ENCODE data around the gene ZNF124. TPM values are rescaled to one million over a fixed set of nuclear protein-coding genes. Genes with fewer than 3 reads are reported as not detected.

The ZNF124 gene
- total RNA-seq, 1 donor from 2014 or later, result 273 TPM

DNA sequence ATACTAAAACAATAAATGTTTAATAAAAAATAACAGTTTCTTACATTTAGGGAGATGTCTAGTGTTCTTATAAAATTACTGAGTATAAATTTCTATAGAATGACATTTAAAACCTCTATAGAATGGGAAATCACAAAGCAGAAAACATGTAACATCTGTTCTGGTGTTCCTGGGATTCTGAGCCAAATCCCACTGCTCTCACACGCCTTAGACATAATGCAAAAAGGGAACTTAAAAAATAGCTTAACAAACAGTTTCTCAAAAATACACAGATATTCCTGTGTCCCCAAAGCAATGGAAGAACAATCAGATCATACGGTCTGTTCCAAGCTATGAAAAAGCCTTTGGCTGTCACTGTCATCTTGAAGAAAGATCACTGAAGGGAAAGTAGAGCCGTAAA lies 27.0 kb upstream of the ZNF124 start:
- H3K4me3 Mint-ChIP-seq (ENCODE audit: low read depth), result no peak overlapping the region
- TF ChIP-seq, protein P1, sequence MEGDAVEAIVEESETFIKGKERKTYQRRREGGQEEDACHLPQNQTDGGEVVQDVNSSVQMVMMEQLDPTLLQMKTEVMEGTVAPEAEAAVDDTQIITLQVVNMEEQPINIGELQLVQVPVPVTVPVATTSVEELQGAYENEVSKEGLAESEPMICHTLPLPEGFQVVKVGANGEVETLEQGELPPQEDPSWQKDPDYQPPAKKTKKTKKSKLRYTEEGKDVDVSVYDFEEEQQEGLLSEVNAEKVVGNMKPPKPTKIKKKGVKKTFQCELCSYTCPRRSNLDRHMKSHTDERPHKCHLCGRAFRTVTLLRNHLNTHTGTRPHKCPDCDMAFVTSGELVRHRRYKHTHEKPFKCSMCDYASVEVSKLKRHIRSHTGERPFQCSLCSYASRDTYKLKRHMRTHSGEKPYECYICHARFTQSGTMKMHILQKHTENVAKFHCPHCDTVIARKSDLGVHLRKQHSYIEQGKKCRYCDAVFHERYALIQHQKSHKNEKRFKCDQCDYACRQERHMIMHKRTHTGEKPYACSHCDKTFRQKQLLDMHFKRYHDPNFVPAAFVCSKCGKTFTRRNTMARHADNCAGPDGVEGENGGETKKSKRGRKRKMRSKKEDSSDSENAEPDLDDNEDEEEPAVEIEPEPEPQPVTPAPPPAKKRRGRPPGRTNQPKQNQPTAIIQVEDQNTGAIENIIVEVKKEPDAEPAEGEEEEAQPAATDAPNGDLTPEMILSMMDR (IDR thresholded peaks at IDR 0.05; ENCODE audit: unreplicated experiment), result no peak
- no peak for DNase-seq (ENCODE audit: low spot score, unreplicated experiment)
- no peaks in the 10 kb centered on the region for H3K27me3 Mint-ChIP-seq
- H3K9me3 Mint-ChIP-seq (ENCODE audit: low read depth), result peaks cover 10% of the 10 kb centered on the region
- no peak overlapping the region for H3K27ac Mint-ChIP-seq
- H3K4me1 Mint-ChIP-seq (ENCODE audit: low read depth), result no peaks in the 10 kb centered on the region
- peaks cover 32% of the 10 kb centered on the region for H3K36me3 Mint-ChIP-seq (ENCODE audit: insufficient read depth)

DNA sequence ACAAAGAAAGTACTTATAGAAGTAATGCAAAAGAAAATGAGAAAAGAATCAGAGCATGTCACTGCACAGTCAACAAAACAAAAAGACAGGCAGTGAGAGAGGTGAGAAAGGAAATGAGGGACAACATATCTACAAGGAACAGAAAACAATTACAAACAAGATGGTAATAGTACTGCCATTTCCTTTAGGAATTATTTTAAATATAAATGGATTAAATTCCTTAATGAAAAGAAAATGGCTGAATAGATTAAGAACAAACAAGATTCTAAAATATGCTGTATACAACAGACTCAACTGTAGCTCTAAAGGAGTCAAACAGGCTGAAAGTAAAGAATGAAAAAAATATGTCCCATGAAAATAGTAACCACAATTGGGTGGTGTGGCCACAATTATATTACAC lies 22.1 kb upstream of the ZNF124 start:
- no peak for DNase-seq (ENCODE audit: low spot score, unreplicated experiment)
- no peak overlapping the region for H3K27ac Mint-ChIP-seq
- H3K4me1 Mint-ChIP-seq (ENCODE audit: low read depth), result no peaks in the 10 kb centered on the region
- H3K9me3 Mint-ChIP-seq (ENCODE audit: low read depth), result peaks cover 46% of the 10 kb centered on the region
- H3K27me3 Mint-ChIP-seq, result no peaks in the 10 kb centered on the region
- TF ChIP-seq, protein P1 (IDR thresholded peaks at IDR 0.05; ENCODE audit: unreplicated experiment), result no peak
- H3K36me3 Mint-ChIP-seq (ENCODE audit: insufficient read depth), result peaks cover 72% of the 10 kb centered on the region
- H3K4me3 Mint-ChIP-seq (ENCODE audit: low read depth), result no peak overlapping the region

- Mint-ChIP-seq H3K27ac (no peak overlapping the region), H3K4me1 (ENCODE audit: low read depth) (no peaks in the 10 kb centered on the region), H3K9me3 (ENCODE audit: low read depth) (peaks cover 45% of the 10 kb centered on the region), H3K27me3 (no peaks in the 10 kb centered on the region), H3K36me3 (ENCODE audit: insufficient read depth) (peaks cover 63% of the 10 kb centered on the region), H3K4me3 (ENCODE audit: low read depth) (no peak overlapping the region)
- DNase-seq (ENCODE audit: low spot score, unreplicated experiment), result no peak
- TF ChIP-seq, protein P1 (IDR thresholded peaks at IDR 0.05; ENCODE audit: unreplicated experiment), result no peak
Measured at GRCh38 chr1:247189981-247190798, 18.4 kb upstream of the ZNF124 start.

GRCh38 chr1:247185667-247186066 lies 13.8 kb upstream of the ZNF124 start:
- Mint-ChIP-seq H3K9me3 (ENCODE audit: low read depth) (peaks cover 20% of the 10 kb centered on the region), H3K4me1 (ENCODE audit: low read depth) (no peaks in the 10 kb centered on the region), H3K4me3 (ENCODE audit: low read depth) (no peak overlapping the region), H3K27ac (no peak overlapping the region), H3K36me3 (ENCODE audit: insufficient read depth) (peaks cover 29% of the 10 kb centered on the region), H3K27me3 (no peaks in the 10 kb centered on the region)
- no peak for DNase-seq (ENCODE audit: low spot score, unreplicated experiment)
- TF ChIP-seq, protein P1 (IDR thresholded peaks at IDR 0.05; ENCODE audit: unreplicated experiment), result no peak

- H3K27ac Mint-ChIP-seq, result no peak overlapping the region
- no peak for DNase-seq (ENCODE audit: low spot score, unreplicated experiment)
- H3K4me1 Mint-ChIP-seq (ENCODE audit: low read depth), result no peaks in the 10 kb centered on the region
- H3K36me3 Mint-ChIP-seq (ENCODE audit: insufficient read depth), result peaks cover 15% of the 10 kb centered on the region
- TF ChIP-seq, protein P1 (IDR thresholded peaks at IDR 0.05; ENCODE audit: unreplicated experiment), result no peak
- H3K4me3 Mint-ChIP-seq (ENCODE audit: low read depth), result no peak overlapping the region
- H3K27me3 Mint-ChIP-seq, result no peaks in the 10 kb centered on the region
- peaks cover 7% of the 10 kb centered on the region for H3K9me3 Mint-ChIP-seq (ENCODE audit: low read depth)
Measured at GRCh38 chr1:247184254-247184653, 12.4 kb upstream of the ZNF124 start.
